Tibial nerve (tissue), 4 donors: ENCODE measurements around the gene TEN1. TPM values are rescaled to one million over a fixed set of nuclear protein-coding genes. Genes with fewer than 3 reads are reported as not detected.
A peak's percentile ranks its signal among the peaks of the same experiment; 100 is the strongest.

ENCODE experiments used
- DNase-seq, 2 donors: peaks; one replicate each; pipeline ENCODE4 v3.0.0-alpha.2; 2019; ENCODE audit warnings: low spot score in 2 of 2
- H3K27ac ChIP-seq, 4 donors: fragments of 200-600 bp; sonication (generic) in 3 of 4; one replicate each; pipeline ENCODE4 v1.5.1; 2017 to 2019; ENCODE audit warnings: mild to moderate bottlenecking in 1 of 4
- H3K27me3 ChIP-seq, 2 donors: fragments of 200-600 bp; sonication (generic) in 1 of 2; one replicate each; pipeline versions ENCODE4 v1.5.1 to v1.6.0; 2017 to 2019
- H3K36me3 ChIP-seq, 3 donors: fragments of 200-600 bp; sonication (generic); one replicate each; pipeline ENCODE4 v1.5.1; 2018 to 2019
- H3K4me1 ChIP-seq, 4 donors: fragments of 200-600 bp; sonication (generic) in 3 of 4; one replicate each; pipeline ENCODE4 v1.5.1; 2017 to 2019
- H3K4me3 ChIP-seq, 4 donors: fragments of 200-600 bp; sonication (generic) in 3 of 4; one replicate each; pipeline ENCODE4 v1.5.1; 2017 to 2019; ENCODE audit warnings: mild to moderate bottlenecking in 1 of 4, moderate library complexity in 1 of 4
- H3K9me3 ChIP-seq, 4 donors: fragments of 200-600 bp; sonication (generic) in 3 of 4; one replicate each; pipeline ENCODE4 v1.5.1; 2017 to 2019
- EP300 ChIP-seq, 2 donors: sonication (generic); formaldehyde crosslinking; IDR thresholded peaks; one replicate each; pipeline ENCODE4 v1.6.1; 2017; ENCODE audit warnings: antibody characterized with exemption in 2 of 2, mild to moderate bottlenecking in 1 of 2
- POLR2A ChIP-seq, 2 donors: fragments of 450-650 bp; IDR thresholded peaks; one replicate each; pipeline ENCODE4 v1.6.1; 2017; ENCODE audit warnings: antibody characterized with exemption in 2 of 2, mild to moderate bottlenecking in 2 of 2, moderate library complexity in 2 of 2
- WGBS, 2 donors: methylation state at CpG; one replicate each; pipeline ENCODE4 v1.1.5; 2018; 5-methylcytosine and 5-hydroxymethylcytosine counted together
- total RNA-seq, 4 donors: library from RNA; depleted of rRNA; stranded (reverse); fragments of >200 nt; gene quantifications; one replicate each; pipeline ENCODE4 v1.1.0, GENCODE V29; 2016
- TF ChIP-seq, protein P1 (sequence below), 5 experiments: fragments of 200-600 bp in 3 of 5; fragments of 450-650 bp in 2 of 5; sonication (generic) in 3 of 5; IDR thresholded peaks; one replicate each; pipeline ENCODE4 v1.5.1; 2016 to 2019; ENCODE audit warnings: antibody characterized with exemption in 5 of 5, mild to moderate bottlenecking in 3 of 5, moderate library complexity in 2 of 5

Gene TEN1
- total RNA-seq, 4 donors from 2014 or later: 8.6 to 22.2 (median 11.5) TPM

DNA sequence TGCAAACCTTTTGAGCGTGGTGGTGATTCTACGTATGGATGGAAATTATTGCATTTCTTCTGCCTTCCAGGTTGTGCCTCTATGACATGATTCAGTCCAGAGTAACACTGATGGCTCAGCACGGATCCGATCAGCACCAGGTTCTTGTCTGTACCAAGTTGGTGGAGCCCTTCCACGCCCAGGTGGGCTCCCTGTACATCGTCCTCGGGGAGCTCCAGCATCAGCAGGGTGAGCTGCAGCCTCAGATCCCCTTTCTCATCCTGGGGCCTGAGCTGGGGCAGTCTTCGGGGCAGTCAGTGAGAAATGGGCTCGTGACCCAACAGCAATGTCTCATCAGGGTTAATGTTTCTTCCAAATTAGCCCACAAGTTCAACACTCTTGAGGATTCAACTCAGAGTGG lies 12.4 kb downstream of the TEN1 start:
- TF ChIP-seq, protein P1, sequence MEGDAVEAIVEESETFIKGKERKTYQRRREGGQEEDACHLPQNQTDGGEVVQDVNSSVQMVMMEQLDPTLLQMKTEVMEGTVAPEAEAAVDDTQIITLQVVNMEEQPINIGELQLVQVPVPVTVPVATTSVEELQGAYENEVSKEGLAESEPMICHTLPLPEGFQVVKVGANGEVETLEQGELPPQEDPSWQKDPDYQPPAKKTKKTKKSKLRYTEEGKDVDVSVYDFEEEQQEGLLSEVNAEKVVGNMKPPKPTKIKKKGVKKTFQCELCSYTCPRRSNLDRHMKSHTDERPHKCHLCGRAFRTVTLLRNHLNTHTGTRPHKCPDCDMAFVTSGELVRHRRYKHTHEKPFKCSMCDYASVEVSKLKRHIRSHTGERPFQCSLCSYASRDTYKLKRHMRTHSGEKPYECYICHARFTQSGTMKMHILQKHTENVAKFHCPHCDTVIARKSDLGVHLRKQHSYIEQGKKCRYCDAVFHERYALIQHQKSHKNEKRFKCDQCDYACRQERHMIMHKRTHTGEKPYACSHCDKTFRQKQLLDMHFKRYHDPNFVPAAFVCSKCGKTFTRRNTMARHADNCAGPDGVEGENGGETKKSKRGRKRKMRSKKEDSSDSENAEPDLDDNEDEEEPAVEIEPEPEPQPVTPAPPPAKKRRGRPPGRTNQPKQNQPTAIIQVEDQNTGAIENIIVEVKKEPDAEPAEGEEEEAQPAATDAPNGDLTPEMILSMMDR (IDR thresholded peaks at IDR 0.05): no peak
- TF ChIP-seq EP300 (IDR thresholded peaks at IDR 0.05) (no peak), POLR2A (IDR thresholded peaks at IDR 0.05) (no peak)
- no peaks in the 10 kb centered on the region for H3K27me3 ChIP-seq
- DNase-seq: no peak
- peaks cover 0 to 57% (median 0%) of the 10 kb centered on the region in 3 donors for H3K36me3 ChIP-seq
- 94 to 97% methylated on average over 8 to 9 of the region's 9 CpGs for WGBS, 2 donors
- no peaks in the 10 kb centered on the region for H3K4me1 ChIP-seq
- no peak overlapping the region for H3K4me3 ChIP-seq
- H3K27ac ChIP-seq: no peak overlapping the region
- H3K9me3 ChIP-seq: no peaks in the 10 kb centered on the region

DNA sequence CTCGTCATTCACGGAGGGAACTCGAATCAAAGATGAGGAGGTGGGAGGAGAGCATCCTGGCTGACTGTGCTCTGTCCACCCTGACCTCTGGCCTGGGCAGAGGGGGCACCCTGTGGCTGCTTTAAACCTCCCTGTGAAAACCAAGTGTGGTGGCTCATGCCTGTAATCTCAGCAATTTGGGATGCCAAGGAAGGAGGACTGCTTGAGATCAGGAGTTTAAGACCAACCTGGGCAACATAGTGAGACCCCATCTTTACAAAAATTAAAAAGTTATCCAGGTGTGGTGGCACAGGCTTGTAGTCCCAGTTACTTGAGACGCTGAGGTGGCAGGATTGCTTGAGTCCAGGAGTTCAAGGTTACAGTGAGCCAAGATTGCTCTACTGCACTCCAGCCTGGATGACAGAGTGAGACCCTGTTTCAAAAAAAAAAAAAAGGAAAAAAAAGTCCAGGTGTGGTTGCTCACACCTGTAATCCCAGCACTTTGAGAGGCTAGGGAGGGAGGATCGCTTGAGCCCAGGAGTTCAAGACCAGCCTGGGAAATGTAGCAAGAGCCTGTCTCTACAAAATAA lies 15.8 kb downstream of the TEN1 start:
- 85 to 98% methylated on average over 5 of the region's 5 CpGs for WGBS, 2 donors
- Histone ChIP-seq H3K4me3 (no peak overlapping the region), H3K27ac (no peak overlapping the region), H3K4me1 (peaks cover 0 to 13% (median 6%) of the 10 kb centered on the region in 4 donors), H3K9me3 (no peaks in the 10 kb centered on the region), H3K27me3 (no peaks in the 10 kb centered on the region), H3K36me3 (peaks cover 0 to 51% (median 0%) of the 10 kb centered on the region in 3 donors)
- TF ChIP-seq, protein P1 (IDR thresholded peaks at IDR 0.05): no peak
- TF ChIP-seq POLR2A (IDR thresholded peaks at IDR 0.05) (no peak), EP300 (IDR thresholded peaks at IDR 0.05) (no peak)
- DNase-seq: no peak

DNA sequence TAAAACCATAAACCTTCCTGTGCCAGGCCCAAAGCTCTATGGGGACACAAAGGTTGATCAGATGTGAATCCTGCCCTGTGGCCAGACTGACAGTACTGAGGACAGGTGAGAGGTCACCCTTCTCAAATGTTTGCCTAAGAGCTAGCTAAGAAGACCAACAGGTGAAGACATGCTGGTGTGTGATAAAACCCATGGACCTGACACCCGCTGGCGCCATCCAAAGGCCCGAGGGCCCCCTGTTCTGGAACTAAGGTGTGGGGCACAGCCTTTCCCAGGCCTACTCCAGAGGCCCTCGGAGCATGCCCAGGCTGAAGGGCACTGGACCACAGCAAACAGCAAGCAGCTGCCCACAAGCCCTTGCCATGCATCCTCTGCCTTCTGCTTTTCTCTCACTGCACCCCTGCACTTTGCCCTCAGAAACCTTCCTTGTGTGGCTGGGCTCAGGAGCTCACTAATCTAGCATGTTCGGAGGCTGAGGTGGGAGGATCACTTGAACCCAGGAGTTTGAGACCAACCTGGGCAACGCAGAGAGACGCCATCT lies 16.4 kb downstream of the TEN1 start:
- H3K27ac ChIP-seq: no peak overlapping the region
- no peak for DNase-seq
- WGBS, 2 donors: 91 to 93% methylated on average over 7 of the region's 7 CpGs
- no peaks in the 10 kb centered on the region for H3K27me3 ChIP-seq
- peaks cover 0 to 48% (median 0%) of the 10 kb centered on the region in 3 donors for H3K36me3 ChIP-seq
- H3K4me1 ChIP-seq: peaks cover 0 to 13% (median 6%) of the 10 kb centered on the region in 4 donors
- H3K9me3 ChIP-seq: no peaks in the 10 kb centered on the region
- no peak overlapping the region for H3K4me3 ChIP-seq
- TF ChIP-seq EP300 (IDR thresholded peaks at IDR 0.05) (no peak), POLR2A (IDR thresholded peaks at IDR 0.05) (no peak)
- TF ChIP-seq, protein P1 (IDR thresholded peaks at IDR 0.05): no peak

DNA sequence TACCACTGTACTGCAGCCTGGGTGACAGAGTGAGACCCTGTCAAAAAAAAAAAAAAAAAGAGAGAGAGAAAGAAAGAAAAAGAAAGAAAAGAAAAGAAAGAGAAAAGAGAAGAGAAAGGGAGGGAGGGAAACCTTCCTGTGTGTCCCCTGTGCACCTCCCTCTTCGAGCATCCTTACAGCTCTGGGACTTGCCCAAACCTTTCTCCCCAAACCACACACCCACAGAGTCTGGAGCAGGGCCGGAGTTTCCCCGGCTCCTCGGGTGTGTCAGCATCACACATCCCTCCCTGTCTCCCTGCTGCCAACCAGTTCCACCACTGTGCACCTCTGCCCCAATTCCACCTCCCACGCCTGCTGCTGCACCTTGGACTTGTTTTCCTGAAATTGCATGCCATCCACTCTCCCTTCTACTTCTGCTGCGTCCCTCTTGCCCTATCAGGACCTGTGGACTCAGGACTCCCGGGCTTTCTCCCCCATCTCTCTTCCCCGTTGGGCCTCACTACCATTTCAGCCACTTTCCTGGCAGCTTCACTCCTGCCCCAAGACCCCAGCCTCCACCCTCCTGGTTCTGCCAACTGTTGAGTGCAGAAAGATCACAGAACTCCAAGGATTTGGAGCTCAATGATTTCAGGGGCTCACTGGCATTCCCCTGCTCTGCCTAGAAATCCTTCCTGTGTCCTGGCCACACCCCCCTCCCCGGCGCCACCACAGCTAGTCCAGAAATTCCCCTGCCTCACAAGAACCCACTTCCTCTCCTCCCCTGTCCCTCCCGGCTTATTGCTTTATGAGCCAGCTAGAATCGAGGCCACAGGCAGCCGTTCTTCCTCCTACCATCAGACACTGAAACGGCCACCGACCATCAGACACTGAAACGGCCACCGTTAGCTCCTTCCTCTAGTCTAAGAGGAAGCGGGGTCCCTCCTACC lies 17.9 kb downstream of the TEN1 start:
- Histone ChIP-seq H3K36me3 (peaks cover 0 to 48% (median 0%) of the 10 kb centered on the region in 3 donors), H3K27ac (peak overlapping the region in 1 of 4 donors; percentile 59), H3K4me1 (peaks cover 0 to 13% (median 6%) of the 10 kb centered on the region in 4 donors), H3K9me3 (no peaks in the 10 kb centered on the region), H3K27me3 (no peaks in the 10 kb centered on the region), H3K4me3 (no peak overlapping the region)
- TF ChIP-seq, protein P1 (IDR thresholded peaks at IDR 0.05): no peak
- no peak for TF ChIP-seq EP300 (IDR thresholded peaks at IDR 0.05)
- TF ChIP-seq POLR2A (IDR thresholded peaks at IDR 0.05): no peak
- WGBS, 2 donors: 34 to 37% methylated on average over 18 of the region's 18 CpGs
- DNase-seq: no peak
